Keratinocyte (primary cell): ENCODE measurements around the gene SSBP4.
"Not testable (repeated sequence)": the region's sequence is repeated elsewhere in the genome, so short reads cannot be mapped to it uniquely, and the experiment has no call there.

Experiments used
- CTCF ChIP-seq, 3 experiments: IDR thresholded peaks in 1 of 3; conservative IDR thresholded peaks in 1 of 3; optimal IDR thresholded peaks in 1 of 3; 2 replicates in 2 of 3; 3 replicates in 1 of 3; pipeline versions ENCODE3 to v1.5.1; 2011; ENCODE audit warnings: low read length in 3 of 3, mild to moderate bottlenecking in 3 of 3, moderate library complexity in 2 of 3, control low read depth in 1 of 3, inconsistent platforms in 1 of 3; ENCODE audit not compliant: insufficient read depth in 2 of 3; ENCODE audit errors: extremely low read depth in 1 of 3
- EZH2 ChIP-seq: IDR thresholded peaks from one replicate; pipeline ENCODE4 v1.6.1; 2012; ENCODE audit warnings: inconsistent platforms, mild to moderate bottlenecking, low read length, moderate library complexity

GRCh38 chr19:18402455-18403248, 16.5 kb upstream of the SSBP4 start:
- not testable (repeated sequence) for TF ChIP-seq EZH2; CTCF (optimal IDR thresholded peaks at IDR 0.05 in 1 of 3, IDR thresholded peaks at IDR 0.05 in 1 of 3, conservative IDR thresholded peaks at IDR 0.05 in 1 of 3; ENCODE audit: extremely low read depth in 1 of 3, insufficient read depth in 2 of 3, low read length in 3 of 3)
